Testis (tissue), 3 donors: ENCODE data around the gene ZBTB48. TPM values are rescaled to one million over a fixed set of nuclear protein-coding genes. Genes with fewer than 3 reads are reported as not detected.
A peak's percentile ranks its signal among the peaks of the same experiment; 100 is the strongest.

Source experiments
- DNase-seq: peaks from one replicate; pipeline ENCODE4 v3.0.0-alpha.2; 2019
- H3K27ac ChIP-seq, 2 donors: fragments of 200-600 bp; sonication (generic); one replicate each; pipeline ENCODE4 v1.5.1; 2019
- H3K27me3 ChIP-seq: fragments of 200-600 bp; sonication (generic); one replicate; pipeline ENCODE4 v1.5.1; 2019
- H3K36me3 ChIP-seq: fragments of 200-600 bp; sonication (generic); one replicate; pipeline ENCODE4 v1.5.1; 2017; ENCODE audit warnings: low read depth; ENCODE audit errors: missing control alignments
- H3K4me1 ChIP-seq: fragments of 200-600 bp; sonication (generic); one replicate; pipeline ENCODE4 v1.5.1; 2019
- H3K4me3 ChIP-seq, 2 donors: fragments of 200-600 bp; sonication (generic); one replicate each; pipeline ENCODE4 v1.5.1; 2017 to 2019
- H3K9me3 ChIP-seq: fragments of 200-600 bp; sonication (generic); one replicate; pipeline ENCODE4 v1.5.1; 2017
- POLR2A ChIP-seq: fragments of 450-650 bp; IDR thresholded peaks from one replicate; pipeline ENCODE4 v1.6.1; 2017; ENCODE audit warnings: antibody characterized with exemption, mild to moderate bottlenecking, moderate library complexity
- WGBS, 2 donors: methylation state at CpG; one replicate each; pipeline ENCODE4 v1.1.5; 2018; 5-methylcytosine and 5-hydroxymethylcytosine counted together
- intact Hi-C: fragments of 100-400 bp; cut with DNase I; formaldehyde crosslinking; loops from one replicate; pipeline ENCODE4 v1.15.1; 2023; ENCODE audit warnings: low total_unique reads
- polyA plus RNA-seq: library from polyadenylated mRNA; stranded (reverse); fragments of 350-450 nt; fragmentation: Illumina TruSeq; extraction: RNeasy Lipid Tissue Mini Kit (QIAGEN cat#74804); gene quantifications from one replicate; pipeline ENCODE4 v1.2.3, GENCODE V29; 2014; ENCODE audit warnings: low read depth, low replicate concordance; ENCODE audit not compliant: insufficient read depth
- total RNA-seq, 2 donors: library from RNA; depleted of rRNA; stranded (reverse); fragments of >200 nt; gene quantifications; one replicate each; pipeline ENCODE4 v1.2.3, GENCODE V29; 2016
- TF ChIP-seq, protein P1 (sequence below), 3 experiments: fragments of 450-650 bp in 2 of 3; fragments of 200-600 bp in 1 of 3; sonication (generic) in 1 of 3; IDR thresholded peaks; one replicate each; pipeline ENCODE4 v1.5.1; 2016 to 2019; ENCODE audit warnings: antibody characterized with exemption in 3 of 3, mild to moderate bottlenecking in 2 of 3, moderate library complexity in 1 of 3

The ZBTB48 gene
- total and polyA plus RNA-seq, 3 donors from 2014 or later, result 58.9 to 80.7 (median 70.7) TPM

DNA sequence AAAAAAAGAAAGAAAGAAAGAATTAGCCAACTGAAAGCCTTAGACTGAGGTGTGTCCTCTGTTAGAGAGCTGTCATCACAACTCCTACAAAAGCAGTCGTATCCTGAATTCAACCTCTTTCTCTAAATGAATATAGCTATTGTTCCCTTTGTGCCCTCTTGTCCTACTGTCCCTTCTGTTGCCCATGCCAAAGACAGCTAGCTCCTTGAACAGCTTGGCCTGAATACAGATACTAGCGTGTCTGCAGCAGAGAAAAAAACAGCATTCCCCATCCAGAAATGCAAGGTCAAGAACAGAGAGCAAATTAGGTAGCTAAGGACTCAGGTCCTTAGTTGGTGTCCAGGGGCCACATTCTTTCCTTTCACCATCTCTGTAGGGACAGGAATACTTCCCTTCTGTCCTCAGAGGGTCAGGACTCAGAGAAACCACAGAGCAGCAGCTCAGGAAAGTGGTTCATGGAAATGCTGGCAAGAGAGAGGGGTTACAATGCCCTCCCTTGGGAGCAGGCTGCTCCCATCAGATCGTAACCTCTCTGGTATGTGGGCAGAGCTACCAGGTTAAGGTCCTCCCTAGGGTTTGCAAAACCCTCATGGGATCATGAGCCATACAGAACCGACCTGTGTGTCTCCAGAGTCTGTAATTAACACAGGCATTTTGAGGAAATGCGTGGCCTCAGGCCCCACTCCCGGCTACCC lies 1.8 kb upstream of the ZBTB48 start:
- intact Hi-C loops, result no loop called here
- H3K4me1 ChIP-seq, result peaks cover 30% of the 10 kb centered on the region
- no peaks in the 10 kb centered on the region for H3K9me3 ChIP-seq
- TF ChIP-seq, protein P1, sequence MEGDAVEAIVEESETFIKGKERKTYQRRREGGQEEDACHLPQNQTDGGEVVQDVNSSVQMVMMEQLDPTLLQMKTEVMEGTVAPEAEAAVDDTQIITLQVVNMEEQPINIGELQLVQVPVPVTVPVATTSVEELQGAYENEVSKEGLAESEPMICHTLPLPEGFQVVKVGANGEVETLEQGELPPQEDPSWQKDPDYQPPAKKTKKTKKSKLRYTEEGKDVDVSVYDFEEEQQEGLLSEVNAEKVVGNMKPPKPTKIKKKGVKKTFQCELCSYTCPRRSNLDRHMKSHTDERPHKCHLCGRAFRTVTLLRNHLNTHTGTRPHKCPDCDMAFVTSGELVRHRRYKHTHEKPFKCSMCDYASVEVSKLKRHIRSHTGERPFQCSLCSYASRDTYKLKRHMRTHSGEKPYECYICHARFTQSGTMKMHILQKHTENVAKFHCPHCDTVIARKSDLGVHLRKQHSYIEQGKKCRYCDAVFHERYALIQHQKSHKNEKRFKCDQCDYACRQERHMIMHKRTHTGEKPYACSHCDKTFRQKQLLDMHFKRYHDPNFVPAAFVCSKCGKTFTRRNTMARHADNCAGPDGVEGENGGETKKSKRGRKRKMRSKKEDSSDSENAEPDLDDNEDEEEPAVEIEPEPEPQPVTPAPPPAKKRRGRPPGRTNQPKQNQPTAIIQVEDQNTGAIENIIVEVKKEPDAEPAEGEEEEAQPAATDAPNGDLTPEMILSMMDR (IDR thresholded peaks at IDR 0.05), result no peak
- no peak for TF ChIP-seq POLR2A
- H3K27ac ChIP-seq, result peak overlapping the region; percentile 49 to 83
- DNase-seq, result peak; percentile 63
- 43 to 58% methylated on average over 4 to 6 of the region's 6 CpGs for WGBS, 2 donors
- H3K36me3 ChIP-seq, result no peaks in the 10 kb centered on the region
- no peak overlapping the region for H3K4me3 ChIP-seq
- H3K27me3 ChIP-seq, result no peaks in the 10 kb centered on the region

DNA sequence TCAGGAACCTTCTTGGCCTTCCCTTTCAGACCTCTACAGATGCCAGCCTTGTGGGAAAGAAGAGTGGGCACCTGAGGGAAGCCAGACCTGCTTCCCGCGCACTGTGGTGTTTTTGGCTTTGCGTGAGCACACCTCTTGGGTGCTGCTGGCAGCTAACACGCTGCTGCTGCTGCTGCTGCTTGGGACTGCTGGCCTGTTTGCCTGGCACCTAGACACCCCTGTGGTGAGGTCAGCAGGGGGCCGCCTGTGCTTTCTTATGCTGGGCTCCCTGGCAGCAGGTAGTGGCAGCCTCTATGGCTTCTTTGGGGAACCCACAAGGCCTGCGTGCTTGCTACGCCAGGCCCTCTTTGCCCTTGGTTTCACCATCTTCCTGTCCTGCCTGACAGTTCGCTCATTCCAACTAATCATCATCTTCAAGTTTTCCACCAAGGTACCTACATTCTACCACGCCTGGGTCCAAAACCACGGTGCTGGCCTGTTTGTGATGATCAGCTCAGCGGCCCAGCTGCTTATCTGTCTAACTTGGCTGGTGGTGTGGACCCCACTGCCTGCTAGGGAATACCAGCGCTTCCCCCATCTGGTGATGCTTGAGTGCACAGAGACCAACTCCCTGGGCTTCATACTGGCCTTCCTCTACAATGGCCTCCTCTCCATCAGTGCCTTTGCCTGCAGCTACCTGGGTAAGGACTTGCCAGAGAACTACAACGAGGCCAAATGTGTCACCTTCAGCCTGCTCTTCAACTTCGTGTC lies 995 bp upstream of the ZBTB48 start:
- Histone ChIP-seq H3K27me3 (no peaks in the 10 kb centered on the region), H3K9me3 (no peaks in the 10 kb centered on the region), H3K27ac (peak overlapping the region; percentile 83 to 94), H3K4me3 (peak overlapping the region; percentile 68 to 96), H3K4me1 (peaks cover 30% of the 10 kb centered on the region), H3K36me3 (no peaks in the 10 kb centered on the region)
- no peak for DNase-seq
- TF ChIP-seq POLR2A, result no peak
- TF ChIP-seq, protein P1 (IDR thresholded peaks at IDR 0.05), result no peak
- WGBS, 2 donors, result 76 to 83% methylated on average over 13 to 14 of the region's 14 CpGs
- intact Hi-C loops, result no loop called here

DNA sequence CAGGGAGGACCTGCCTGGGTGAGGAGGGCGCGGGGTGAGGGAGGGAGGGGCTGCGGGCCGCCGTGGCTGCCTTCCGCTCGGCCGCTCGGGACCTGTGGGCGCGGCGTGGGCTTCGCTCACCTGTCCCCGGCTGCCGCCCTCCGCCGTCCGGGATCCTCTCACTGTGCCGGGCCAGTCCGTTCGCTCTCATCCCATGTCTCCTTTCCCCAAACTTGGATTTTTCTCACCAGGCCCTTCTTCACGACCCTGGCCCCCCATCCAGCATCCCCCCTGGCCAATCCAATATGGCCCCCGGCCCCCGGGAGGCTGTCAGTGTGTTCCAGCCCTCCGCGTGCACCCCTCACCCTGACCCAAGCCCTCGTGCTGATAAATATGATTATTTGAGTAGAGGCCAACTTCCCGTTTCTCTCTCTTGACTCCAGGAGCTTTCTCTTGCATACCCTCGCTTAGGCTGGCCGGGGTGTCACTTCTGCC lies 362 bp downstream of the ZBTB48 start:
- no peak for DNase-seq
- H3K4me1 ChIP-seq, result peaks cover 30% of the 10 kb centered on the region
- intact Hi-C loops, result loop anchor here (5.0 kb wide), 1 partner anchor 52 kb away; no protein-coding TSS in a partner anchor
- no peak for TF ChIP-seq POLR2A
- TF ChIP-seq, protein P1 (IDR thresholded peaks at IDR 0.05), result no peak
- no peaks in the 10 kb centered on the region for H3K27me3 ChIP-seq
- H3K4me3 ChIP-seq, result peak overlapping the region; percentile 68 to 96
- 0 to 6% methylated on average over 9 to 30 of the region's 30 CpGs for WGBS, 2 donors
- H3K27ac ChIP-seq, result peak overlapping the region; percentile 83 to 94
- H3K36me3 ChIP-seq, result no peaks in the 10 kb centered on the region
- H3K9me3 ChIP-seq, result no peaks in the 10 kb centered on the region

DNA sequence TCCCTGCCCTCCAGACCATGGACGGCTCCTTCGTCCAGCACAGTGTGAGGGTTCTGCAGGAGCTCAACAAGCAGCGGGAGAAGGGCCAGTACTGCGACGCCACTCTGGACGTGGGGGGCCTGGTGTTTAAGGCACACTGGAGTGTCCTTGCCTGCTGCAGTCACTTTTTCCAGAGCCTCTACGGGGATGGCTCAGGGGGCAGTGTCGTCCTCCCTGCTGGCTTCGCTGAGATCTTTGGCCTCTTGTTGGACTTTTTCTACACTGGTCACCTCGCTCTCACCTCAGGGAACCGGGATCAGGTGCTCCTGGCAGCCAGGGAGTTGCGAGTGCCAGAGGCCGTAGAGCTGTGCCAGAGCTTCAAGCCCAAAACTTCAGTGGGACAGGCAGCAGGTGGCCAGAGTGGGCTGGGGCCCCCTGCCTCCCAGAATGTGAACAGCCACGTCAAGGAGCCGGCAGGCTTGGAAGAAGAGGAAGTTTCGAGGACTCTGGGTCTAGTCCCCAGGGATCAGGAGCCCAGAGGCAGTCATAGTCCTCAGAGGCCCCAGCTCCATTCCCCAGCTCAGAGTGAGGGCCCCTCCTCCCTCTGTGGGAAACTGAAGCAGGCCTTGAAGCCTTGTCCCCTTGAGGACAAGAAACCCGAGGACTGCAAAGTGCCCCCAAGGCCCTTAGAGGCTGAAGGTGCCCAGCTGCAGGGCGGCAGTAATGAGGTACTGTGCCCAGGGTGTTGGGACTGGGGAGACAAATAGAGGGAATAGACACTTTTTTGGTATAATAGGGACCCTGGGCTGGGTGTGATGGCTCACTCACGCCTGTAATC lies 1.0 kb downstream of the ZBTB48 start:
- Histone ChIP-seq H3K4me3 (peak overlapping the region; percentile 68 to 96), H3K27me3 (no peaks in the 10 kb centered on the region), H3K27ac (peak overlapping the region; percentile 83 to 94), H3K36me3 (no peaks in the 10 kb centered on the region), H3K4me1 (peaks cover 30% of the 10 kb centered on the region), H3K9me3 (no peaks in the 10 kb centered on the region)
- no peak for DNase-seq
- 27 to 30% methylated on average over 12 to 19 of the region's 19 CpGs for WGBS, 2 donors
- TF ChIP-seq POLR2A, result no peak
- TF ChIP-seq, protein P1 (IDR thresholded peaks at IDR 0.05), result no peak
- intact Hi-C loops, result loop anchor here (5.0 kb wide), 1 partner anchor 52 kb away; no protein-coding TSS in a partner anchor
